Ovary (tissue), 9 donors: ENCODE measurements around the gene CRAT. TPM values are rescaled to one million over a fixed set of nuclear protein-coding genes. Genes with fewer than 3 reads are reported as not detected.

Experiments used
- DNase-seq, 5 donors: peaks; one replicate each; pipeline ENCODE4 v3.0.0-alpha.2; 2019 to 2020
- H3K27ac ChIP-seq, 2 donors: fragments of 200-600 bp; one replicate each; pipeline versions ENCODE4 v1.5.1 to v1.8.0; 2019 to 2022
- H3K27me3 ChIP-seq: fragments of 200-600 bp; one replicate; pipeline ENCODE4 v1.8.0; 2022
- H3K36me3 ChIP-seq: fragments of 200-600 bp; sonication (generic); one replicate; pipeline ENCODE4 v1.5.1; 2019
- H3K4me1 ChIP-seq: one replicate; pipeline ENCODE4 v1.8.1; 2013; ENCODE audit warnings: mild to moderate bottlenecking, moderate library complexity; ENCODE audit not compliant: insufficient read depth
- H3K4me3 ChIP-seq: fragments of 200-600 bp; sonication (generic); one replicate; pipeline ENCODE4 v1.5.1; 2017
- H3K9me3 ChIP-seq, 2 donors: fragments of 200-600 bp in 1 of 2; sonication (generic) in 1 of 2; one replicate each; pipeline versions ENCODE4 v1.5.1 to v1.8.1; 2013 to 2019; ENCODE audit warnings: mild to moderate bottlenecking in 1 of 2, moderate library complexity in 1 of 2
- CTCF ChIP-seq, 3 donors: fragments of 450-650 bp in 2 of 3; fragments of 200-600 bp in 1 of 3; IDR thresholded peaks; one replicate each; pipeline versions ENCODE4 v1.5.1 to v1.8.0; 2016 to 2022; ENCODE audit warnings: antibody characterized with exemption in 3 of 3, mild to moderate bottlenecking in 1 of 3
- EP300 ChIP-seq: sonication (generic); formaldehyde crosslinking; IDR thresholded peaks from one replicate; pipeline ENCODE4 v1.6.1; 2017; ENCODE audit warnings: antibody characterized with exemption
- POLR2A ChIP-seq: fragments of 450-650 bp; IDR thresholded peaks from one replicate; pipeline ENCODE4 v1.6.1; 2017; ENCODE audit warnings: antibody characterized with exemption, mild to moderate bottlenecking, moderate library complexity
- WGBS, 3 donors: extraction: QIAGEN DNeasy Blood & Tissue Kit in 1 of 3; methylation state at CpG; one replicate each; pipeline versions ENCODE4 v1.1.5 to v1.1.7; 2013 to 2017; 5-methylcytosine and 5-hydroxymethylcytosine counted together
- intact Hi-C, 4 donors: fragments of 100-400 bp; cut with DNase I; formaldehyde crosslinking; loops; one replicate each; pipeline versions ENCODE4 v1.11.0 to v1.15.1; 2022 to 2023
- polyA plus RNA-seq, 2 donors: library from polyadenylated mRNA; stranded (reverse); fragments of 200-250 nt in 1 of 2; fragments of 350-450 nt in 1 of 2; fragmentation: Illumina TruSeq in 1 of 2; extraction: RNeasy Lipid Tissue Mini Kit (QIAGEN cat#74804) in 1 of 2; gene quantifications; one replicate each; pipeline ENCODE4 v1.2.3, GENCODE V29; 2013 to 2014
- total RNA-seq, 7 donors: library from RNA; depleted of rRNA in 2 of 7; stranded (reverse); fragments of >200 nt in 2 of 7; fragmentation: NEBNext Ultra II Directional in 3 of 7; extraction: Animal tissue kit (Norgen Biotek cat#: 25700) in 3 of 7; gene quantifications; one replicate each; pipeline versions ENCODE4 v1.1.0 to v1.2.4, GENCODE V29; 2016 to 2023
- donor health status: DM: no; HTN: no; CAD: no; lungs with moderate emphysema.
- donor health status: DM: no; HTN: no; CAD: no.
- donor health status: Bipolar disorder and iron deficiency.
- donor health status: DM: yes; HTN: yes; CAD: no.
- donor health status: DM: no; HTN: no; CAD: no.
- donor health status: DM: yes; HTN: yes; CAD: no.

The CRAT gene
- total and polyA plus RNA-seq, 9 donors = 23.0 to 42.7 (median 37.1) TPM

- Histone ChIP-seq H3K4me3 (no peak overlapping the region), H3K27me3 (no peaks in the 10 kb centered on the region), H3K9me3 (no peaks in the 10 kb centered on the region), H3K27ac (no peak overlapping the region), H3K4me1 (no peaks in the 10 kb centered on the region), H3K36me3 (no peaks in the 10 kb centered on the region)
- intact Hi-C loops = no loop called here
- no peak for DNase-seq
- WGBS, 3 donors = 88 to 93% (median 92%) methylated on average over 31 to 37 of the region's 37 CpGs
- TF ChIP-seq POLR2A = no peak
- no peak for TF ChIP-seq CTCF (IDR thresholded peaks at IDR 0.05)
- TF ChIP-seq EP300 = no peak
These were observed 50.5 kb downstream of the CRAT start for GRCh38 chr9:129059796-129060785.

- H3K9me3 ChIP-seq = no peaks in the 10 kb centered on the region
- WGBS, 3 donors = 84 to 87% (median 86%) methylated on average over 21 of the region's 21 CpGs
- DNase-seq = no peak
- no peaks in the 10 kb centered on the region for H3K36me3 ChIP-seq
- H3K27me3 ChIP-seq = no peaks in the 10 kb centered on the region
- intact Hi-C loops = no loop called here
- TF ChIP-seq EP300 (no peak), CTCF (IDR thresholded peaks at IDR 0.05) (no peak), POLR2A (no peak)
- no peak overlapping the region for H3K27ac ChIP-seq
- H3K4me1 ChIP-seq = no peaks in the 10 kb centered on the region
- no peak overlapping the region for H3K4me3 ChIP-seq
These were observed 51.4 kb downstream of the CRAT start for GRCh38 chr9:129058965-129059795.

- Histone ChIP-seq H3K9me3 (no peaks in the 10 kb centered on the region), H3K4me1 (no peaks in the 10 kb centered on the region), H3K27ac (no peak overlapping the region), H3K4me3 (no peak overlapping the region), H3K36me3 (no peaks in the 10 kb centered on the region), H3K27me3 (no peaks in the 10 kb centered on the region)
- no peak for TF ChIP-seq EP300
- no peak for TF ChIP-seq CTCF (IDR thresholded peaks at IDR 0.05)
- TF ChIP-seq POLR2A = no peak
- intact Hi-C loops = no loop called here
- 65 to 89% (median 67%) methylated on average over 5 of the region's 5 CpGs for WGBS, 3 donors
- DNase-seq = no peak
These were observed 56.3 kb downstream of the CRAT start for GRCh38 chr9:129054163-129054851.

GRCh38 chr9:129053020-129053419 lies 57.6 kb downstream of the CRAT start:
- Histone ChIP-seq H3K27me3 (no peaks in the 10 kb centered on the region), H3K4me1 (no peaks in the 10 kb centered on the region), H3K36me3 (no peaks in the 10 kb centered on the region), H3K9me3 (no peaks in the 10 kb centered on the region), H3K27ac (no peak overlapping the region), H3K4me3 (no peak overlapping the region)
- 91 to 94% (median 92%) methylated on average over 6 of the region's 6 CpGs for WGBS, 3 donors
- no peak for TF ChIP-seq EP300
- no peak for TF ChIP-seq POLR2A
- no peak for TF ChIP-seq CTCF (IDR thresholded peaks at IDR 0.05)
- intact Hi-C loops = no loop called here
- DNase-seq = no peak
